Natural killer cell (primary cell): ENCODE measurements around the gene SLC46A3. TPM values are rescaled to one million over a fixed set of nuclear protein-coding genes. Genes with fewer than 3 reads are reported as not detected.

Experiments
- ATAC-seq, 3 donors: fragments of 150-1000 bp in 2 of 3; fragments of 200-7000 bp in 1 of 3; cut with Tn5 transposase; 1 replicate in 1 of 3; 2 replicates in 2 of 3; pipeline ENCODE4 v1.10.0; 2021; ENCODE audit warnings: mild to moderate bottlenecking in 2 of 3, moderate library complexity in 2 of 3
- DNase-seq, 2 donors: peaks; one replicate each; pipeline versions ENCODE4 v3.0.0 to v3.0.0-alpha.2; 2013 to 2021; ENCODE audit warnings: mixed read lengths in 1 of 2
- H3K27ac ChIP-seq: one replicate; pipeline ENCODE4 v1.5.1; 2013; ENCODE audit warnings: mild to moderate bottlenecking, low read length
- H3K27me3 ChIP-seq: one replicate; pipeline ENCODE4 v1.6.1; 2013; ENCODE audit warnings: low read length; ENCODE audit not compliant: control insufficient read depth, insufficient read depth
- H3K36me3 ChIP-seq: one replicate; pipeline ENCODE4 v1.6.1; 2013; ENCODE audit warnings: low read length; ENCODE audit not compliant: control insufficient read depth, insufficient read depth
- H3K4me1 ChIP-seq: one replicate; pipeline ENCODE4 v1.6.1; 2013; ENCODE audit warnings: low read length; ENCODE audit not compliant: control insufficient read depth, insufficient read depth
- H3K4me3 ChIP-seq: one replicate; pipeline ENCODE4 v1.5.1; 2013; ENCODE audit warnings: low read length
- H3K9me3 ChIP-seq: one replicate; pipeline ENCODE4 v1.6.1; 2013; ENCODE audit warnings: low read length; ENCODE audit not compliant: control insufficient read depth, insufficient read depth
- H3K27ac Mint-ChIP-seq, 2 donors: one replicate each; pipeline ENCODE4 v1.8.0; 2022; ENCODE audit warnings: mild to moderate bottlenecking in 2 of 2, mixed read lengths in 2 of 2, moderate library complexity in 1 of 2
- H3K27me3 Mint-ChIP-seq, 2 donors: one replicate each; pipeline ENCODE4 v1.8.0; 2022; ENCODE audit warnings: low read depth in 2 of 2, mixed read lengths in 2 of 2
- H3K36me3 Mint-ChIP-seq: one replicate; pipeline ENCODE4 v1.8.0; 2022; ENCODE audit warnings: mixed read lengths
- H3K4me1 Mint-ChIP-seq, 2 donors: one replicate each; pipeline ENCODE4 v1.8.0; 2022; ENCODE audit warnings: mixed read lengths in 2 of 2
- H3K4me3 Mint-ChIP-seq: one replicate; pipeline ENCODE4 v1.8.0; 2022; ENCODE audit warnings: mild to moderate bottlenecking, moderate library complexity, mixed read lengths
- H3K9me3 Mint-ChIP-seq, 2 donors: one replicate each; pipeline ENCODE4 v1.8.0; 2022; ENCODE audit warnings: mixed read lengths in 2 of 2
- CTCF ChIP-seq: fragments of 200-600 bp; IDR thresholded peaks from one replicate; pipeline ENCODE4 v1.8.0; 2022; ENCODE audit warnings: antibody characterized with exemption
- WGBS: methylation state at CpG from one replicate; pipeline ENCODE4 v1.1.7; 2013; ENCODE audit warnings: missing lambda C conversion rate; ENCODE audit not compliant: insufficient coverage; 5-methylcytosine and 5-hydroxymethylcytosine counted together
- intact Hi-C: fragments of 100-400 bp; cut with micrococcal nuclease; formaldehyde crosslinking; loops from one replicate; pipeline ENCODE4 v1.14.2; 2022
- total RNA-seq, 4 donors: library from RNA; stranded (reverse); fragments of 120-200 nt in 1 of 4; gene quantifications; one replicate each; pipeline versions ENCODE4 v1.2.3 to v1.2.4, GENCODE V29; 2013 to 2022

Gene SLC46A3
- total RNA-seq, 3 donors from 2014 or later (not counting 1 experiment from before 2014, with no cell fraction given): 9.7 to 16.2 (median 11.9) TPM

- no peaks in the 10 kb centered on the region for H3K27me3 ChIP-seq
- intact Hi-C loops: no loop called here
- H3K9me3 ChIP-seq: no peaks in the 10 kb centered on the region
- 87% methylated on average over 5 of the region's 5 CpGs for WGBS
- no peak overlapping the region for H3K27ac Mint-ChIP-seq
- H3K4me3 Mint-ChIP-seq: no peak overlapping the region
- peaks cover 9% of the 10 kb centered on the region for H3K4me1 ChIP-seq
- H3K36me3 ChIP-seq: no peaks in the 10 kb centered on the region
- no peak for TF ChIP-seq CTCF
- no peak overlapping the region for H3K27ac ChIP-seq
- DNase-seq: no peak
- H3K4me3 ChIP-seq: no peak overlapping the region
- ATAC-seq: no peak
- peaks cover 11 to 14% of the 10 kb centered on the region in 2 donors for H3K4me1 Mint-ChIP-seq
- H3K36me3 Mint-ChIP-seq: peaks cover 5% of the 10 kb centered on the region
- no peaks in the 10 kb centered on the region for H3K9me3 Mint-ChIP-seq
- H3K27me3 Mint-ChIP-seq: peaks cover 5% of the 10 kb centered on the region in 2 donors
Measured at GRCh38 chr13:28753208-28753892, 34.6 kb upstream of the SLC46A3 start.

- no peak overlapping the region for H3K4me3 ChIP-seq
- no peaks in the 10 kb centered on the region for H3K36me3 ChIP-seq
- DNase-seq (no peak), ATAC-seq (no peak)
- TF ChIP-seq CTCF: no peak
- no peak overlapping the region for H3K27ac Mint-ChIP-seq
- intact Hi-C loops: no loop called here
- peaks cover 5 to 10% of the 10 kb centered on the region in 2 donors for H3K27me3 Mint-ChIP-seq
- no peaks in the 10 kb centered on the region for H3K27me3 ChIP-seq
- H3K4me1 Mint-ChIP-seq: peaks cover 11 to 14% of the 10 kb centered on the region in 2 donors
- H3K9me3 Mint-ChIP-seq: no peaks in the 10 kb centered on the region
- H3K27ac ChIP-seq: no peak overlapping the region
- peaks cover 9% of the 10 kb centered on the region for H3K4me1 ChIP-seq
- WGBS: 69% methylated on average over 6 of the region's 7 CpGs
- H3K36me3 Mint-ChIP-seq: no peaks in the 10 kb centered on the region
- no peaks in the 10 kb centered on the region for H3K9me3 ChIP-seq
- no peak overlapping the region for H3K4me3 Mint-ChIP-seq
Measured at GRCh38 chr13:28751175-28751960, 32.6 kb upstream of the SLC46A3 start.

- H3K4me3 ChIP-seq: no peak overlapping the region
- TF ChIP-seq CTCF: no peak
- H3K4me1 ChIP-seq: peaks cover 9% of the 10 kb centered on the region
- peaks cover 8 to 15% of the 10 kb centered on the region in 2 donors for H3K27me3 Mint-ChIP-seq
- ATAC-seq (no peak), DNase-seq (no peak)
- no peaks in the 10 kb centered on the region for H3K27me3 ChIP-seq
- no peak overlapping the region for H3K4me3 Mint-ChIP-seq
- H3K27ac ChIP-seq: no peak overlapping the region
- 94% methylated on average over 2 of the region's 5 CpGs for WGBS
- no peaks in the 10 kb centered on the region for H3K9me3 ChIP-seq
- H3K36me3 ChIP-seq: no peaks in the 10 kb centered on the region
- H3K4me1 Mint-ChIP-seq: peaks cover 11 to 14% of the 10 kb centered on the region in 2 donors
- H3K9me3 Mint-ChIP-seq: no peaks in the 10 kb centered on the region
- no peaks in the 10 kb centered on the region for H3K36me3 Mint-ChIP-seq
- no peak overlapping the region for H3K27ac Mint-ChIP-seq
- intact Hi-C loops: no loop called here
Measured at GRCh38 chr13:28750187-28751045, 31.6 kb upstream of the SLC46A3 start.
